IMR-90 (cell line): ENCODE measurements around the gene POLR1E. TPM values are rescaled to one million over a fixed set of nuclear protein-coding genes. Genes with fewer than 3 reads are reported as not detected.

Experiments
- ATAC-seq: fragments of 200-7000 bp; cut with Tn5 transposase; 2 replicates; pipeline ENCODE4 v1.9.1; 2020; ENCODE audit warnings: low read depth, mild to moderate bottlenecking, moderate library complexity
- BruUV-seq: library from RNA; stranded (reverse); fragments of 400-500 nt; replicated peaks from 2 replicates; lab custom pipeline; 2021; lab: Mats Ljungman, UMichigan
- CTCF ChIA-PET: fragments of 300-600 bp; formaldehyde crosslinking; extraction: SDS; loops from one replicate; lab custom pipeline; 2021; ENCODE audit warnings: antibody characterized with exemption; lab: Yijun Ruan, JAX
- POLR2A ChIA-PET: fragments of 300-600 bp; sonication (Branson Sonifier 250); formaldehyde crosslinking; loops from one replicate; lab custom pipeline; 2022; ENCODE audit warnings: antibody characterized with exemption; ENCODE audit not compliant: unreplicated experiment; lab: Charles Lee
- DNase-seq: peaks from one replicate; pipeline ENCODE4 v3.0.0; 2013
- H2AFZ ChIP-seq: replicated peaks from 2 replicates; pipeline ENCODE3; 2013; ENCODE audit warnings: low read length, mild to moderate bottlenecking; ENCODE audit not compliant: poor library complexity
- H2AK5ac ChIP-seq: 2 replicates; pipeline ENCODE4 v1.6.1; 2013; ENCODE audit warnings: low read depth, low read length, inconsistent platforms
- H2AK9ac ChIP-seq: replicated peaks from 2 replicates; pipeline ENCODE3; 2013; ENCODE audit warnings: mild to moderate bottlenecking, low read depth, low read length, moderate library complexity; ENCODE audit not compliant: poor library complexity
- H2BK120ac ChIP-seq: 2 replicates; pipeline ENCODE4 v1.6.1; 2013; ENCODE audit warnings: low read depth, low read length, inconsistent platforms
- H2BK15ac ChIP-seq: 3 replicates; pipeline ENCODE4 v1.6.1; 2013; ENCODE audit warnings: low read depth, low read length, inconsistent platforms
- H2BK20ac ChIP-seq: 2 replicates; pipeline ENCODE4 v1.6.1; 2013; ENCODE audit warnings: low read depth, mild to moderate bottlenecking, inconsistent platforms, low read length, moderate library complexity
- H2BK5ac ChIP-seq: 2 replicates; pipeline ENCODE4 v1.6.1; 2013; ENCODE audit warnings: mild to moderate bottlenecking, low read depth, low read length, inconsistent platforms; ENCODE audit not compliant: poor library complexity, severe bottlenecking
- H3K14ac ChIP-seq: replicated peaks from 2 replicates; pipeline ENCODE4 v1.6.1; 2013; ENCODE audit warnings: low read depth, low read length, inconsistent platforms
- H3K18ac ChIP-seq: 2 replicates; pipeline ENCODE4 v1.6.1; 2013; ENCODE audit warnings: low read depth, low read length, control low read depth
- H3K23ac ChIP-seq: 2 replicates; pipeline ENCODE4 v1.6.1; 2013; ENCODE audit warnings: low read depth, low read length, inconsistent platforms
- H3K27ac ChIP-seq: 2 replicates; pipeline ENCODE4 v1.5.1; 2013; ENCODE audit warnings: mild to moderate bottlenecking, control low read depth, low read length; ENCODE audit not compliant: insufficient read depth
- H3K27me3 ChIP-seq: 2 replicates; pipeline ENCODE4 v1.6.1; 2013; ENCODE audit warnings: low read length; ENCODE audit not compliant: control insufficient read depth, insufficient read depth
- H3K36me3 ChIP-seq: 2 replicates; pipeline ENCODE4 v1.6.1; 2013; ENCODE audit warnings: low read length, mixed read lengths; ENCODE audit not compliant: control insufficient read depth, insufficient read depth
- H3K4ac ChIP-seq: 2 replicates; pipeline ENCODE4 v1.6.1; 2013; ENCODE audit warnings: low read depth, low read length, inconsistent platforms
- H3K4me1 ChIP-seq: 2 replicates; pipeline ENCODE4 v1.6.1; 2013; ENCODE audit warnings: low read length, mixed read lengths; ENCODE audit not compliant: control insufficient read depth, insufficient read depth
- H3K4me2 ChIP-seq: 2 replicates; pipeline ENCODE4 v1.6.1; 2013; ENCODE audit warnings: low read depth, mild to moderate bottlenecking, control low read depth, low read length, moderate library complexity
- H3K4me3 ChIP-seq: 2 replicates; pipeline ENCODE4 v1.5.1; 2013; ENCODE audit warnings: low read depth, mild to moderate bottlenecking, control low read depth, low read length, moderate library complexity; ENCODE audit not compliant: insufficient read depth
- H3K56ac ChIP-seq: 2 replicates; pipeline ENCODE4 v1.6.1; 2013; ENCODE audit warnings: low read length, inconsistent platforms; ENCODE audit not compliant: insufficient read depth; ENCODE audit errors: extremely low read depth
- H3K79me1 ChIP-seq, 2 experiments: 2 replicates each; pipeline ENCODE4 v1.6.1; 2013; ENCODE audit warnings: low read length in 2 of 2, inconsistent platforms in 1 of 2, low read depth in 1 of 2
- H3K9ac ChIP-seq: 2 replicates; pipeline ENCODE4 v1.6.1; 2013; ENCODE audit warnings: low read depth, low read length, control low read depth
- H3K9me1 ChIP-seq: 2 replicates; pipeline ENCODE4 v1.6.1; 2013; ENCODE audit warnings: low read length, inconsistent platforms; ENCODE audit not compliant: insufficient read depth
- H3K9me3 ChIP-seq: 2 replicates; pipeline ENCODE4 v1.6.1; 2013; ENCODE audit warnings: low read length; ENCODE audit not compliant: control insufficient read depth, insufficient read depth
- H4K20me1 ChIP-seq: 2 replicates; pipeline ENCODE4 v1.6.1; 2013; ENCODE audit warnings: low read length, inconsistent platforms; ENCODE audit not compliant: insufficient read depth
- H4K5ac ChIP-seq: 2 replicates; pipeline ENCODE4 v1.6.1; 2013; ENCODE audit warnings: mild to moderate bottlenecking, low read depth, low read length, control low read depth
- H4K8ac ChIP-seq, 2 experiments: 2 replicates each; pipeline ENCODE4 v1.6.1; 2013; ENCODE audit warnings: low read depth in 2 of 2, low read length in 2 of 2, control low read depth in 1 of 2, inconsistent platforms in 1 of 2
- H4K91ac ChIP-seq: 2 replicates; pipeline ENCODE4 v1.6.1; 2013; ENCODE audit warnings: low read depth, low read length, inconsistent platforms; ENCODE audit not compliant: insufficient read depth
- POLR2A ChIP-seq: IDR thresholded peaks from 2 replicates; pipeline ENCODE4 v1.6.1; 2012; ENCODE audit warnings: mild to moderate bottlenecking, low read depth, low read length
- WGBS, 2 experiments: methylation state at CpG; one replicate each; pipeline versions ENCODE4 v1.1.5 to v1.1.7; 2013; ENCODE audit warnings: missing lambda C conversion rate in 2 of 2; ENCODE audit not compliant: insufficient read length in 1 of 2; ENCODE audit errors: extremely low coverage in 2 of 2; 5-methylcytosine and 5-hydroxymethylcytosine counted together
- dilution Hi-C: fragments of 300-500 bp; cut with HindIII; formaldehyde crosslinking; loops from one replicate; pipeline ENCODE4 v1.14.3; 2018; ENCODE audit warnings: low sequenced_read_pairs; ENCODE audit not compliant: unreplicated experiment
- in situ Hi-C: fragments of 300-500 bp; cut with MboI; formaldehyde crosslinking; loops from 3 replicates; pipeline ENCODE4 v1.14.3; 2019; ENCODE audit warnings: low sequenced_read_pairs, inconsistent platforms, mixed read lengths
- intact Hi-C: fragments of 100-400 bp; cut with micrococcal nuclease; formaldehyde crosslinking; loops from 2 replicates; pipeline ENCODE4 v1.10.0; 2022
- polyA plus RNA-seq, 3 experiments: library from polyadenylated mRNA; depleted of rRNA; stranded (reverse); fragments of >200 nt; gene quantifications; 2 replicates each; pipeline ENCODE4 v1.2.3, GENCODE V29; 2012; ENCODE audit warnings: low replicate concordance in 1 of 3
- total RNA-seq: library from RNA; depleted of rRNA; stranded (reverse); fragments of >200 nt; gene quantifications from 2 replicates; pipeline ENCODE4 v1.2.3, GENCODE V29; 2012

The POLR1E gene
- total and polyA plus RNA-seq, 2 of the 4 experiments (the other 2 are of a cell fraction): 48.0 to 71.9 TPM

GRCh38 chr9:37542488-37542887, 56.7 kb downstream of the POLR1E start:
- no peaks in the 10 kb centered on the region for H4K20me1 ChIP-seq
- ATAC-seq (no peak), DNase-seq (no peak)
- CTCF ChIA-PET: no interaction called here
- no peaks in the 10 kb centered on the region for H3K27me3 ChIP-seq
- H3K9me1 ChIP-seq: no peaks in the 10 kb centered on the region
- H3K9me3 ChIP-seq: no peaks in the 10 kb centered on the region
- dilution Hi-C loops (no loop called here), intact Hi-C loops (no loop called here), in situ Hi-C loops (no loop called here)
- no peak overlapping the region for H2AFZ ChIP-seq
- no peak overlapping the region for H3K18ac ChIP-seq
- POLR2A ChIA-PET: no interaction called here
- peaks cover 0 to 7% of the 10 kb centered on the region in 2 experiments; a peak in 2 of 4 replicates for H3K79me1 ChIP-seq
- no peak overlapping the region for H4K91ac ChIP-seq
- BruUV-seq: no TSS peak
- no peak overlapping the region for H2BK15ac ChIP-seq
- no peak overlapping the region for H2BK20ac ChIP-seq
- peaks cover 18% of the 10 kb centered on the region for H3K36me3 ChIP-seq
- H2AK5ac ChIP-seq: no peak overlapping the region
- no peak overlapping the region for H3K23ac ChIP-seq
- no peak overlapping the region for H3K4me2 ChIP-seq
- no peak overlapping the region for H4K8ac ChIP-seq
- 83% methylated on average over 1 of the region's 6 CpGs; no CpG with 5 or more reads in 1 of the 2 experiments for WGBS, 2 experiments
- H3K9ac ChIP-seq: no peak overlapping the region
- no peak for TF ChIP-seq POLR2A
- no peak overlapping the region for H3K27ac ChIP-seq
- H3K4ac ChIP-seq: no peak overlapping the region
- H3K4me3 ChIP-seq: no peak overlapping the region
- no peak overlapping the region for H4K5ac ChIP-seq
- H2BK120ac ChIP-seq: no peak overlapping the region
- H2AK9ac ChIP-seq: no peak overlapping the region
- no peak overlapping the region for H3K14ac ChIP-seq
- H3K4me1 ChIP-seq: no peaks in the 10 kb centered on the region
- no peak overlapping the region for H3K56ac ChIP-seq
- H2BK5ac ChIP-seq: no peak overlapping the region
